K562 (cell line): ENCODE data around the gene TMEM184A. TPM values are rescaled to one million over a fixed set of nuclear protein-coding genes. Genes with fewer than 3 reads are reported as not detected.

Source experiments
- ASH1L ChIP-seq: fragments of 450-650 bp; IDR thresholded peaks from 2 replicates; pipeline ENCODE4 v1.6.1; 2018; ENCODE audit warnings: borderline replicate concordance, mild to moderate bottlenecking, low read depth; ENCODE audit not compliant: partially characterized antibody
- CREB3L1 ChIP-seq: fragments of 450-650 bp; IDR thresholded peaks from 2 replicates; pipeline ENCODE4 v1.6.1; 2014; ENCODE audit warnings: low read depth, mild to moderate bottlenecking, moderate library complexity, borderline replicate concordance
- CSDE1 ChIP-seq, 2 experiments: fragments of 450-650 bp; IDR thresholded peaks; 2 replicates each; pipeline ENCODE4 v1.6.1; 2016; ENCODE audit warnings: mild to moderate bottlenecking in 1 of 2
- CTCFL ChIP-seq: IDR thresholded peaks from 2 replicates; pipeline ENCODE4 v1.6.1; 2011; ENCODE audit warnings: borderline replicate concordance, low read depth, mild to moderate bottlenecking, moderate library complexity, low read length; ENCODE audit not compliant: insufficient read depth, poor library complexity, severe bottlenecking
- E2F6 ChIP-seq, 2 experiments: IDR thresholded peaks; 2 replicates each; pipeline ENCODE4 v1.6.1; 2011; ENCODE audit warnings: borderline replicate concordance in 1 of 2, control low read depth in 1 of 2, low read depth in 1 of 2, low read length in 1 of 2, mild to moderate bottlenecking in 1 of 2, mixed read lengths in 1 of 2, moderate library complexity in 1 of 2; ENCODE audit not compliant: insufficient read depth in 1 of 2, insufficient read length in 1 of 2, poor library complexity in 1 of 2, severe bottlenecking in 1 of 2; ENCODE audit errors: extremely low read depth in 1 of 2
- ELK3 ChIP-seq: fragments of 450-650 bp; formaldehyde crosslinking; IDR thresholded peaks from 2 replicates; pipeline ENCODE4 v1.4.0; 2020; ENCODE audit warnings: mild to moderate bottlenecking
- MTF1 ChIP-seq: fragments of 250-450 bp; sonication (Bioruptor Pico); IDR thresholded peaks from 2 replicates; pipeline ENCODE4 v1.9.0; 2021; ENCODE audit warnings: moderate library complexity, mild to moderate bottlenecking, inconsistent platforms, borderline replicate concordance
- RNF219 ChIP-seq: fragments of 250-450 bp; sonication (Bioruptor Pico); IDR thresholded peaks from 2 replicates; pipeline ENCODE4 v1.5.0; 2022; ENCODE audit warnings: mild to moderate bottlenecking
- SMARCC2 ChIP-seq: fragments of 450-650 bp; IDR thresholded peaks from 2 replicates; pipeline ENCODE4 v1.6.1; 2017; ENCODE audit warnings: antibody characterized with exemption, moderate library complexity, mild to moderate bottlenecking, low read depth
- TEAD4 ChIP-seq, 2 experiments: sonication (generic) in 1 of 2; formaldehyde crosslinking in 1 of 2; IDR thresholded peaks; 2 replicates each; pipeline versions ENCODE4 v1.6.1 to v1.8.0; 2012 to 2022; ENCODE audit warnings: borderline replicate concordance in 1 of 2, inconsistent platforms in 1 of 2, low read length in 1 of 2, mild to moderate bottlenecking in 1 of 2, missing genetic modification reagents in 1 of 2
- WHSC1 ChIP-seq: IDR thresholded peaks from one replicate; pipeline ENCODE4 v1.6.1; 2012; ENCODE audit warnings: low read length, control low read depth, inconsistent platforms
- ZEB2 ChIP-seq: fragments of 450-650 bp; IDR thresholded peaks from 2 replicates; pipeline ENCODE4 v1.6.1; 2016
- ZFX ChIP-seq: sonication (generic); formaldehyde crosslinking; IDR thresholded peaks from 2 replicates; pipeline ENCODE4 v1.8.0; 2022; ENCODE audit warnings: mild to moderate bottlenecking, missing genetic modification reagents, moderate library complexity
- ZNF175 ChIP-seq: fragments of 200-800 bp; sonication (Bioruptor generic); IDR thresholded peaks from 2 replicates; pipeline ENCODE4 v1.6.1; 2016; ENCODE audit warnings: low read depth, mild to moderate bottlenecking, missing genetic modification characterization, missing compliant biosample characterization
- ZNF23 ChIP-seq: fragments of 250-450 bp; sonication (Bioruptor Pico); IDR thresholded peaks from 2 replicates; pipeline ENCODE4 v1.4.0; 2020; ENCODE audit warnings: mild to moderate bottlenecking
- ZNF263 ChIP-seq: sonication (generic); formaldehyde crosslinking; IDR thresholded peaks from 2 replicates; pipeline ENCODE4 v1.8.0; 2022; ENCODE audit warnings: mild to moderate bottlenecking, missing genetic modification reagents, borderline replicate concordance
- ZNF282 ChIP-seq: sonication (generic); formaldehyde crosslinking; IDR thresholded peaks from 2 replicates; pipeline ENCODE4 v1.8.1; 2023; ENCODE audit warnings: missing genetic modification reagents
- ZNF785 ChIP-seq: fragments of 250-450 bp; sonication (Bioruptor Pico); IDR thresholded peaks from 2 replicates; pipeline ENCODE4 v1.4.0; 2020; ENCODE audit warnings: mild to moderate bottlenecking
- polyA plus RNA-seq, 8 experiments: library from polyadenylated mRNA; depleted of rRNA in 4 of 8; stranded (reverse) in 5 of 8; unstranded in 3 of 8; fragments of >200 nt; fragmentation: Nextera tagmentation in 2 of 8; fragmentation: Illumina TruSeq in 1 of 8; extraction: Ambion mirVana in 2 of 8; extraction: Trizol in 1 of 8; gene quantifications; 2 replicates each; pipeline versions ENCODE4 v1.2.1 to v1.2.3, GENCODE V29; 2011 to 2014; ENCODE audit warnings: inconsistent platforms in 1 of 8, missing spikeins in 1 of 8
- total RNA-seq, 7 experiments: library from RNA; depleted of rRNA in 6 of 7; stranded (reverse); fragments of >200 nt in 6 of 7; fragmentation: Illumina TruSeq in 2 of 7; extraction: Trizol in 2 of 7; gene quantifications; 2 replicates each; pipeline versions ENCODE4 v1.2.1 to v1.2.3, GENCODE V29; 2011 to 2021; ENCODE audit warnings: low replicate concordance in 1 of 7

TMEM184A gene
- total and polyA plus RNA-seq, 9 of the 15 experiments (the other 6 are each of a cell fraction or from before 2014, with no cell fraction given), result 0.10 to 0.18 (median 0.11) TPM; not detected in 6

GRCh38 chr7:1555813-1556543 is at the start of gene TMEM184A (continued):
- TF ChIP-seq CREB3L1 (no peak), RNF219 (CRISPR knock-in tag) (no peak), ASH1L (no peak), E2F6 (IDR thresholded peaks at IDR 0.05; ENCODE audit: borderline replicate concordance in 1 of 2, extremely low read depth in 1 of 2, insufficient read depth in 1 of 2, insufficient read length in 1 of 2, low read depth in 1 of 2, low read length in 1 of 2, poor library complexity in 1 of 2, severe bottlenecking in 1 of 2) (no peak), ZNF23 (CRISPR knock-in tag) (no peak), ZFX (CRISPR knock-in tag) (peak; percentile 57), SMARCC2 (no peak), ZNF282 (no peak), WHSC1 (no peak), ZNF263 (CRISPR knock-in tag) (0 out of 2 replicates have a peak, but pooled peaks have one; percentile 24), ELK3 (CRISPR knock-in tag) (no peak), ZNF785 (no peak), ZEB2 (0 out of 2 replicates have a peak, but pooled peaks have one; percentile 38), TEAD4 (IDR thresholded peaks at IDR 0.05; ENCODE audit: low read length) (no peak), TEAD4 (CRISPR knock-in tag; IDR thresholded peaks at IDR 0.05; ENCODE audit: borderline replicate concordance) (no peak), ZNF175 (CRISPR knock-in tag) (no peak), CSDE1 (IDR thresholded peaks at IDR 0.05) (no peak), MTF1 (CRISPR knock-in tag) (no peak), CTCFL (peak; percentile 27)
- TF ChIP-seq, all 486 proteins: peak for 7
